ENCODE data around the gene CALCB. TPM values are rescaled to one million over a fixed set of nuclear protein-coding genes. Genes with fewer than 3 reads are reported as not detected.

CALCB gene
- total RNA-seq, 4 donors from 2014 or later, result not detected

- intact Hi-C loops (cut with DNase I), result no loop called here
- Histone ChIP-seq H3K27me3 (no peaks in the 10 kb centered on the region), H3K4me1 (no peaks in the 10 kb centered on the region), H3K36me3 (no peaks in the 10 kb centered on the region), H3K27ac (no peak overlapping the region), H3K9me3 (no peaks in the 10 kb centered on the region), H3K4me3 (no peak overlapping the region)
- no peak for DNase-seq
- 43 to 64% methylated on average over 3 to 4 of the region's 4 CpGs for WGBS, 2 donors
- TF ChIP-seq POLR2A (IDR thresholded peaks at IDR 0.05), result no peak
- TF ChIP-seq CTCF (IDR thresholded peaks at IDR 0.05), result no peak
Observed at GRCh38 chr11:15107730-15108515, 34.5 kb downstream of the CALCB start.

- WGBS, 2 donors, result 69 to 76% methylated on average over 2 of the region's 2 CpGs
Observed at GRCh38 chr11:15108592-15109130, 35.3 kb downstream of the CALCB start.

GRCh38 chr11:15109602-15110001 is 36.2 kb downstream of the CALCB start:
- Histone ChIP-seq H3K27ac (no peak overlapping the region), H3K4me3 (no peak overlapping the region), H3K27me3 (peaks cover 0 to 13% (median 0%) of the 10 kb centered on the region in 4 donors), H3K4me1 (peaks cover 0 to 4% (median 0%) of the 10 kb centered on the region in 3 donors), H3K36me3 (no peaks in the 10 kb centered on the region), H3K9me3 (no peaks in the 10 kb centered on the region)
- TF ChIP-seq POLR2A (IDR thresholded peaks at IDR 0.05), result no peak
- no peak for TF ChIP-seq CTCF (IDR thresholded peaks at IDR 0.05)
- WGBS, 2 donors, result 80 to 82% methylated on average over 1 to 2 of the region's 2 CpGs
- no peak for DNase-seq
- intact Hi-C loops (cut with DNase I), result no loop called here

More at GRCh38 chr11:15108592-15109130, 35.3 kb downstream of the CALCB start:
- no peak overlapping the region for H3K27ac ChIP-seq
- no peaks in the 10 kb centered on the region for H3K4me1 ChIP-seq
- peaks cover 0 to 4% (median 0%) of the 10 kb centered on the region in 4 donors for H3K27me3 ChIP-seq
- no peak for DNase-seq
- intact Hi-C loops (cut with DNase I), result no loop called here
- H3K36me3 ChIP-seq, result no peaks in the 10 kb centered on the region
- no peak overlapping the region for H3K4me3 ChIP-seq
- no peak for TF ChIP-seq CTCF (IDR thresholded peaks at IDR 0.05)
- TF ChIP-seq POLR2A (IDR thresholded peaks at IDR 0.05), result no peak
- H3K9me3 ChIP-seq, result no peaks in the 10 kb centered on the region

- H3K9me3 ChIP-seq, result no peaks in the 10 kb centered on the region
- intact Hi-C loops (cut with DNase I), result no loop called here
- peaks cover 0 to 8% (median 3%) of the 10 kb centered on the region in 3 donors for H3K4me1 ChIP-seq
- no peak overlapping the region for H3K27ac ChIP-seq
- peaks cover 0 to 29% (median 2%) of the 10 kb centered on the region in 4 donors for H3K27me3 ChIP-seq
- 90 to 100% methylated on average over 2 to 3 of the region's 3 CpGs for WGBS, 2 donors
- TF ChIP-seq POLR2A (IDR thresholded peaks at IDR 0.05), result no peak
- TF ChIP-seq CTCF (IDR thresholded peaks at IDR 0.05), result no peak
- no peak overlapping the region for H3K4me3 ChIP-seq
- no peak for DNase-seq
- H3K36me3 ChIP-seq, result no peaks in the 10 kb centered on the region
Observed at GRCh38 chr11:15111215-15111614, 37.8 kb downstream of the CALCB start.

GRCh38 chr11:15112131-15112541 is 38.7 kb downstream of the CALCB start:
- peaks cover 0 to 32% (median 2%) of the 10 kb centered on the region in 4 donors for H3K27me3 ChIP-seq
- no peak overlapping the region for H3K4me3 ChIP-seq
- intact Hi-C loops (cut with DNase I), result no loop called here
- DNase-seq, result no peak
- no peak for TF ChIP-seq CTCF (IDR thresholded peaks at IDR 0.05)
- TF ChIP-seq POLR2A (IDR thresholded peaks at IDR 0.05), result no peak
- peaks cover 0 to 8% (median 3%) of the 10 kb centered on the region in 3 donors for H3K4me1 ChIP-seq
- no peak overlapping the region for H3K27ac ChIP-seq
- no peaks in the 10 kb centered on the region for H3K9me3 ChIP-seq
- H3K36me3 ChIP-seq, result no peaks in the 10 kb centered on the region
- WGBS, 2 donors, result 69 to 100% methylated on average over 1 to 6 of the region's 8 CpGs

All from esophagus squamous epithelium (tissue), 5 donors.